ENCODE data around the gene SMR3A.

- TF ChIP-seq CTCF (IDR thresholded peaks at IDR 0.05) (no peak), POLR2A (IDR thresholded peaks at IDR 0.05) (no peak)
These were observed 42.2 kb downstream of the SMR3A start for GRCh38 chr4:70402762-70403161.
